ENCODE data around the gene ANKRD34A.
A peak's percentile ranks its signal among the peaks of the same experiment; 100 is the strongest.

- TF ChIP-seq POLR2A (IDR thresholded peaks at IDR 0.05): peak; percentile 5 to 62
- TF ChIP-seq CTCF (IDR thresholded peaks at IDR 0.05): no peak
Observed at GRCh38 chr1:145992502-145992936, 28.1 kb upstream of the ANKRD34A start.
